HG03045 (cell line): ENCODE results near the gene IL21R.

Experiments
- ATAC-seq: cut with Tn5 transposase; IDR thresholded peaks from one replicate; pipeline ENCODE4 v1.9.1; 2021; ENCODE audit warnings: mild to moderate bottlenecking, moderate library complexity; ENCODE audit not compliant: unreplicated experiment

IL21R gene

DNA sequence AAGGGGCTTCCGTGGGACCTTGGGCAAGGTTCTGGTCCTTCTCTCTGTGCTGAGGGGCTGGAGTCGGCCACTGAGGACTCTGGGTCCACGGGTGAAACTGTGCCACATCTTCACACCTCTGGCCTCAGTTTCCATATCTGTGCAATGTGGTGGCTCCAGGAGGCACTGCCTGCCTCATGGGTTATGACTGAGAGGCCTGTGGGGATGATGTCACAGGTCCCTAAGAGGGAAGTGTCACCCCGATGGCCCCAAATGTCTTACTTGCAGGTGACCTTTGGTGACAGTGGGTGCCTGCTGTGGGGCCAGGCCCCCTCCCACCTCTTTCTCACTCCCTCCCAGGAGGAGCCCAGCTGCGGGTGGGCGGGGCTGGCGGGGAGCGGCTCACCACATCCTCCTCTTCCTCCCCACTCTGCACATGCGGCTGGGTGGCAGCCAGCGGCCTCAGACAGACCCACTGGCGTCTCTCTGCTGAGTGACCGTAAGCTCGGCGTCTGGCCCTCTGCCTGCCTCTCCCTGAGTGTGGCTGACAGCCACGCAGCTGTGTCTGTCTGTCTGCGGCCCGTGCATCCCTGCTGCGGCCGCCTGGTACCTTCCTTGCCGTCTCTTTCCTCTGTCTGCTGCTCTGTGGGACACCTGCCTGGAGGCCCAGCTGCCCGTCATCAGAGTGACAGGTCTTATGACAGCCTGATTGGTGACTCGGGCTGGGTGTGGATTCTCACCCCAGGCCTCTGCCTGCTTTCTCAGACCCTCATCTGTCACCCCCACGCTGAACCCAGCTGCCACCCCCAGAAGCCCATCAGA lies at the start of gene IL21R:
TSS of gene IL21R (plus strand) at position 407 of the 801 bp plus-strand sequence. CDS start 27,898 bp downstream, outside the sequence.
- peak; percentile 51 for ATAC-seq

DNA sequence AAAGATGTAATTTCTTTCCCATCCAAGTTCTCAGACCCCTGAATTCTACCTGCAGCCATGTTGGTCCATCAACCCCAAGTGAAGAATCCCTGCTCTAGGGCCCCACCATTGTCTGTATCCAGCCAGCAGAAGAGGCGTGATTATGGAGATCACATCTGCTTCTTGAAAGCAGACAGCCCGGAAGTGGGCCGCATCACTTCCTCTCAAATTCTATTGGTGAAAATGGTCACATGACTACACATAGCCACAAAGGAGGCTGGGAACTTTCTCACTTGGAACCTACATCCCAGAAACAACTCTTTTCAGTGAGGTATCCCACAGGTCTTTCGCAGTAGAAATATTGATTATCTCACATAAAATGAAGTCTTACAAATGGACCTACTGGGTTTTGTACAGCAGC lies 48.1 kb upstream of the IL21R start:
- no peak for ATAC-seq

DNA sequence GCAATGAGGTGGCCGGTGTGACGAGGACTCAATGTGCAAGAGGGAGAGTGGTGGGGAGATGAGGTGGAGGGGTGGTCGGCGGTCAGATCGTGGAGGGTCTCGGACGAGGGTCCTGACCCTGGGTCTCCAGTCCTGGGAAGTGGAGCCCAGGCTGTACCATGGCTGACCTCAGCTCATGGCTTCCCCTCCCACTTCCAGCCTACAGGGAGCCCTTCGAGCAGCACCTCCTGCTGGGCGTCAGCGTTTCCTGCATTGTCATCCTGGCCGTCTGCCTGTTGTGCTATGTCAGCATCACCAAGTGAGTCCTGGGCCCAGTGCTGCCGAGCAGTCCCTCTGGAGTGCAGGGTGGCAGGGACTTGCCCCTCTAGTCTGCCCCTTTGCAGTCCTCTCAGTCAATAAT lies 46.4 kb upstream of the IL21R start:
- ATAC-seq = no peak

DNA sequence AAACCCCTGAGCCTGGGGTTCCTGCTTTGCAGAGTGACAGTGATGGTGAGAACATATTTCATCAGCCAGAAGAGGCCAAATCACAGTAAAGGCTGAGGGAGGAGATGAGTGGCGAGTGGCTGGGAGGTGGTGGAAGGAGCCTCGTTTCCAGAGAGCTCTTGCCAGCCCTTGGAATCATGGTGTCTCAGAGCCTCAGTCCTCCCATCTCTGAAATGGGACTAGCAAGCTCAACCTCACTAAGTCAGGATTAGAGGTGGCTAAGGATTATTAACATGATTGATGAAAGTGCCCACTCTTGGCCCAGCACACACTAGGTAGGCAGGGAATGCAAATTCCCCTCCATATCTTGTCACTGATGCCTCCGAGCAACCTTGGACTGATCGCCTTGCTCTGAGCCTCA lies 45.2 kb upstream of the IL21R start:
- ATAC-seq = no peak

DNA sequence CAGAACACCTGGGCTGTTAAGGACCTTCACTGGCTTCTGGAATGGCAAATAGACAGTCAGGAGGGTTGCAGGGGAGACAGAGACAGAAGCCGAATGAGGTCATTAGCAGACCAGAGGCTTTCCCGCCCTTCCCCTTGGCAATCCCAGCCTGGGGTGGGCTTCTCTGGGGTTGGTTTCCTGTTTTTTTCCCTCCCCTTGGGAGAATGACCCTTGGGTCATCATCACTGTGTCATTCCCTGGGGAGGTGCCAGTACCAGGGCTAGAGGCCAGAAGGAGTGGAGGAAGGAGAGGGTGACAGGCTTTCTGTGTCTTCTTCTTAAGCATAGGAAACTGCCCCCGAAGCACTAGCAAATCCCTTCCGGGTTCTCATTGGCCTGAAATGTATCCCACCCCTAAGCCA lies 42.9 kb upstream of the IL21R start:
- no peak for ATAC-seq

DNA sequence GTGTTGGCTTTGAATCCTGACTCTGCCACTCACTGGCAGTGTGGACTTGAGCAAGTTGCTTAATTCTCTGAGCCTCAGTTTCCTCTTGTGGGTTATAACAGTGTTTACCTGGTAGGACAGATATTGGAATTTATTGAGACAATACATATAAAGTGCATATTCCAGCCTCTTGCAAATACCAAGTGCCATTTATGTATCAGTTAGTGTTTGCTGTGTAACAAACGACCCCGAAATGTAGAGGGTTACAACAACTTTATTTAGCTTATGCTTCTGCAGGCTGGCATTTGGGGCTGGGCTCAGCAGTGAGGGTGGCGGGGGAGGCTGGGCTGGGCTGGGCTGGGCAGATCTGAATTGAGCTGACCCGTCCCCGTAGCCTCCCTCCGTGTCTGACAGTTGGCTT lies 42.4 kb upstream of the IL21R start:
- ATAC-seq = no peak

DNA sequence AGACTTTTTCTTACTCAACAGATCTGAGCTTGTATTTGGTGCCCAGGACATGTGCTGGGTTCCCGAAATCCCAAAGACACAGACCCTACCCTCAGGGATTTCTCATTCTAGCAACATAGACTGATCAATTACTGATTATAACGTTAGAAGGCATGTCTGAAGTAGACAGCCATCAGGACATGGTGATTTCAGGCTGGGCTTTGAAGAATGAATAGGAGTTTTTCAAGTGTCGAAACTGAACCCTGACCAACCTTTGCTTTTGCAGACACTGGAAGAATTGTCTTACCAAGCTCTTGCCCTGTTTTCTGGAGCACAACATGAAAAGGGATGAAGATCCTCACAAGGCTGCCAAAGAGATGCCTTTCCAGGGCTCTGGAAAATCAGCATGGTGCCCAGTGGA lies 40.0 kb upstream of the IL21R start:
- ATAC-seq = no peak

DNA sequence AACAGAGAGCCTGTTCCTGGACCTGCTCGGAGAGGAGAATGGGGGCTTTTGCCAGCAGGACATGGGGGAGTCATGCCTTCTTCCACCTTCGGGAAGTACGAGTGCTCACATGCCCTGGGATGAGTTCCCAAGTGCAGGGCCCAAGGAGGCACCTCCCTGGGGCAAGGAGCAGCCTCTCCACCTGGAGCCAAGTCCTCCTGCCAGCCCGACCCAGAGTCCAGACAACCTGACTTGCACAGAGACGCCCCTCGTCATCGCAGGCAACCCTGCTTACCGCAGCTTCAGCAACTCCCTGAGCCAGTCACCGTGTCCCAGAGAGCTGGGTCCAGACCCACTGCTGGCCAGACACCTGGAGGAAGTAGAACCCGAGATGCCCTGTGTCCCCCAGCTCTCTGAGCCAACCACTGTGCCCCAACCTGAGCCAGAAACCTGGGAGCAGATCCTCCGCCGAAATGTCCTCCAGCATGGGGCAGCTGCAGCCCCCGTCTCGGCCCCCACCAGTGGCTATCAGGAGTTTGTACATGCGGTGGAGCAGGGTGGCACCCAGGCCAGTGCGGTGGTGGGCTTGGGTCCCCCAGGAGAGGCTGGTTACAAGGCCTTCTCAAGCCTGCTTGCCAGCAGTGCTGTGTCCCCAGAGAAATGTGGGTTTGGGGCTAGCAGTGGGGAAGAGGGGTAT lies 39.3 kb upstream of the IL21R start:
- no peak for ATAC-seq

DNA sequence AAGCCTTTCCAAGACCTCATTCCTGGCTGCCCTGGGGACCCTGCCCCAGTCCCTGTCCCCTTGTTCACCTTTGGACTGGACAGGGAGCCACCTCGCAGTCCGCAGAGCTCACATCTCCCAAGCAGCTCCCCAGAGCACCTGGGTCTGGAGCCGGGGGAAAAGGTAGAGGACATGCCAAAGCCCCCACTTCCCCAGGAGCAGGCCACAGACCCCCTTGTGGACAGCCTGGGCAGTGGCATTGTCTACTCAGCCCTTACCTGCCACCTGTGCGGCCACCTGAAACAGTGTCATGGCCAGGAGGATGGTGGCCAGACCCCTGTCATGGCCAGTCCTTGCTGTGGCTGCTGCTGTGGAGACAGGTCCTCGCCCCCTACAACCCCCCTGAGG lies 38.7 kb upstream of the IL21R start:
- ATAC-seq = no peak

DNA sequence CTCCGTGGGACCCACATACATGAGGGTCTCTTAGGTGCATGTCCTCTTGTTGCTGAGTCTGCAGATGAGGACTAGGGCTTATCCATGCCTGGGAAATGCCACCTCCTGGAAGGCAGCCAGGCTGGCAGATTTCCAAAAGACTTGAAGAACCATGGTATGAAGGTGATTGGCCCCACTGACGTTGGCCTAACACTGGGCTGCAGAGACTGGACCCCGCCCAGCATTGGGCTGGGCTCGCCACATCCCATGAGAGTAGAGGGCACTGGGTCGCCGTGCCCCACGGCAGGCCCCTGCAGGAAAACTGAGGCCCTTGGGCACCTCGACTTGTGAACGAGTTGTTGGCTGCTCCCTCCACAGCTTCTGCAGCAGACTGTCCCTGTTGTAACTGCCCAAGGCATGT lies 38.2 kb upstream of the IL21R start:
- ATAC-seq = no peak

DNA sequence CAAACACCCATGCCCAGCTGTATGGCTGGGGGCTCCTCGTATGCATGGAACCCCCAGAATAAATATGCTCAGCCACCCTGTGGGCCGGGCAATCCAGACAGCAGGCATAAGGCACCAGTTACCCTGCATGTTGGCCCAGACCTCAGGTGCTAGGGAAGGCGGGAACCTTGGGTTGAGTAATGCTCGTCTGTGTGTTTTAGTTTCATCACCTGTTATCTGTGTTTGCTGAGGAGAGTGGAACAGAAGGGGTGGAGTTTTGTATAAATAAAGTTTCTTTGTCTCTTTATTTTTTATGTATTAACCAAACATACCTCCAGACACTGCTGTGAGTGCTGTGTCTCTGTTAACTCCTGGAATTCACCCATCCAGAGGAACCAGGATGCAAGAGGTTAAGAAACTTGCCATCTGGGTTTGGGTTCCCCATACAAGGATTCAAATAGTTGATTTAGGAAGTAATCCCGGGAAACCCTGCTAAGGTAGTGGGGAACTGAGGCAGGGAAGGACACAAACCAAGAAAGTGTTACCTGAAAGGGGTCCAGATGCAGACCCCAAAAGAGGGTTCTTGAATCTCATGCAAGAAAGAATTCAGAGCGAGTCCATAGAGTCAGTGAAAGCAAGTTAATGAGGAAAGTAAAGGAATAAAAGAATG lies 37.4 kb upstream of the IL21R start:
- no peak for ATAC-seq

DNA sequence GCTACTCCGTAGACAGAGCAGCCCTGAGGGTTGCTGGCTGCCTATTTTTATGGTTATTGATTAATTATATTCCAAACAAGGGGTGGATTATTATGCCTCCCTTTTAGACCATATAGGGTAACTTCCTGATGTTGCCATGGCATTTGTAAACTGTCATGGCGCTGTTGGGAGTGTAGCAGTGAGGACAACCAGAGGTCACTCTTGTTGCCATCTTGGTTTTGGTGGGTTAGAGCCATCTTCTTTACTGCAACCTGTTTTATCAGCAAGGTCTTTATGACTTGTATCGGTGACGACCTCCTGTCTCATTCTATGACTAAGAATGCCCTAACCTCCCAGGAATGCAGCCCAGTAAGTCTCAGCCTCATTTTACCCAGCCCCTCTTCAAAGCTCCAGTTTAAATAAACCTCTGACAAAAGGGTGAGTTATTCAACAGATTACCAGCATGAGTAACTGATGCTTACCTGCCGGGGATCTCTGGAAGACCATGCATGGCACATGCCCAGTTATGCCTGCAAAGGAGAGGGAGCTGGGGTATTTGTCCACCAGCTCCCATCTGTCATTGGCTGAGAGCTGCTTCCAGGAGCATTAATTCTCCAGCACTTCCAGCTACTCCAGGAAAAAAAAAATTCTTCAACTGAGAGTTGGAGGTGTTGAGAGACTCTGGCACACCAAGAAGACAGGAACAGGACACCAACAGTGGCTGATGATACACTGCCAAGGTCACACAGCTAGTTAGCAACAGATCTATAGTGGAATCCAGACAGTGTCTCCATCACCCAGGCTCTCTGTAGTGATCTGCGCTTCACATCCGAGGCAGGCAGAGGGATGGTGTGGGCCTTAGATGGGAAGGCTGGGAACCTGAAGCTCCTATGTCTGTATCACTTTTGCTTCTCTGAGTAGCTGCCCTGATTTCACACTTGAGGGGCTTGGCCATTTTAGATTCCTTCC lies 36.6 kb upstream of the IL21R start:
- ATAC-seq = no peak

DNA sequence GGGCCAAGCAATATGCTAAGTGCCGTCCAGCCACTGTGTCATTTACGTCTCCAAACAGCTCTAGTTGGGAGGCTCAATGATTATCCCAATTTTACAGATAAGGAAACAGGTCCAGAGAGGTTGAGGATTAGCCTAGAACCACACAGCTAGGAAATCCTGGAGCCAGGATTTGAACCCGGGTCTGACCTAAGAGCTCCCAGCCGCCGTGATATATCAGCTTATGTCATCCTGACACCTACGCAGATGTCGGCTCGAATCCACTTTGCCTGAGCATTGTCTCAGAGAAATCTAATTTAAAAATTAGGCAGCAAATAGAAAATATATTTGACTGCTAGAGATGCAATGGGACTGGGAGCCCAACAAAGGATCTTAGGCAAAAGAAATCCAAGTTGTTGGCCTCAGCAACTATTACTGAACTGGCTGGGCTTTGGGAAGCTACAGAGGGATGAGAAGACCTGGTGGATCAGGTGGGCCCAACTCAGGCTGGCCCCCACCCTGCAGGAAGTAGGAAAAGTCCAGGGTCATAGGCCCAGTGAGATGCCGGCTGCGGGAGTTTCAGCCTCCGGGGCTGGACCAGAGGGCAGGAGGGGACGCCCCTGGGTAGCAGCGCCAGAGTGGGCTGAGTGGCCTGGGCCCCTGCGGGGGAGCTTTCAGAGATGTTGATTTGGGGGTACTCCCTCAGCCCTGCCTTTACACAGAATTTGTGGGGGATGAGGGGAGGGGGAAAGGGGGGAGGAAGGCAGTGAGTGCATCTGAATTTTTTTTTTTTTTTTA lies 35.1 kb upstream of the IL21R start:
- no peak for ATAC-seq

DNA sequence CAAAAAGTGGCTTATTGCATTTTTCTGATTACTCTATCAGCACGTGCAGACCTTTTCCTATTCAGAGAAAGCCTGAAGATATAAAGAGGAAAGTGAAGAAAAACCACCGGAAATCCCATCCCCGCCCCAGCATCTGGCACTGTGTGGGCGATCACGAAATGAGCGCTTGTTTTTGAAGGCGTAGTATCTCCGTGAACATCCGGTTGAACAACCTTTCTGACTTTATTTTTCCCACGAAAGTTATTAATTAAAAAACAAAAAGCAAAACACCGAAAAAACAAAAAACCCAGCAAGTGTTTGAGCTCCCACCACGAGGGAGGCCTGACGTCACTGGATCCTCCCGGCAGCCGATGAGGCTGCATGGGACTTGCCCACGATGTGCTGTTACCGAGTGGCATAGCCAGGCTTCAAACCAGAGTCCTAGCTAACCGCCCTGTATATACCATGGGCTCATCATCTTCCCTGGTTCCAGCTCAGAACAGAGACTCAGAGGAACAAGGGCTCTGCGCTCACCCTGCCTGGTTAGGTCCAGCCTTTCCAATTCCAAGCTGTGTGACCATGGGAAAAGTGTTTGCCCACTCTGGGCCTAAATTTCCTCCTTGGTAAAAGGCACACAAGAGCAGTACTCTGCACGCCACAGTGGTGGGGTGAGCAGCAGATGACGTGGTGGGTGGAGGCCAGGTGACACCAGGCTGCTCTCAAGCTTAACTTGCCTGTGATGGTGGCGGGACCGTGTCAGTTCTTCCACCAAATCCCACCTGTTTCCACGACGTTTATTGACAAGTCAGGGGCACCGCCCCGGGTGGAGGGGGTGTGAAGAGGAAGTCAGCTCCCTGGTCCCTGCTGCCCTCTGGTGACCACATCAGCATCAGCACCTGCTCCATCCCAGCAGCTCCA lies 34.3 kb upstream of the IL21R start:
- ATAC-seq = peak; percentile 62

DNA sequence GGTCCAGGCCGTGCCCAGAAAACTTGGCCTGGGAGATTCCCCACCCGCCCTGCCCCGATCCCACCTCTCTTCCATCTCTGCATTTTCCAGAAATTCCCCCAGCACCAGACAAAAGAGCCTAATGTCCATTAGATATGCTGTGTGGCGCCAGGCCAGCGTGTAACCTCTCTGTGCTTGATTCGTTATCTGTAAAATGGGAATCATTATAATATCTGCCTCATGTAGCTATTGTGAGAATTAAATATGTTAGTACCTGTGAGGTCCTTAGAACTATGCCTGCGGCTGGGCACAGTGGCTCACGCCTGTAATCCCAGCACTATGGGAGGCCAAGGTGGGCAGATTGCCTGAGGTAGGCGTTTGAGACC lies 33.6 kb upstream of the IL21R start:
- no peak for ATAC-seq

DNA sequence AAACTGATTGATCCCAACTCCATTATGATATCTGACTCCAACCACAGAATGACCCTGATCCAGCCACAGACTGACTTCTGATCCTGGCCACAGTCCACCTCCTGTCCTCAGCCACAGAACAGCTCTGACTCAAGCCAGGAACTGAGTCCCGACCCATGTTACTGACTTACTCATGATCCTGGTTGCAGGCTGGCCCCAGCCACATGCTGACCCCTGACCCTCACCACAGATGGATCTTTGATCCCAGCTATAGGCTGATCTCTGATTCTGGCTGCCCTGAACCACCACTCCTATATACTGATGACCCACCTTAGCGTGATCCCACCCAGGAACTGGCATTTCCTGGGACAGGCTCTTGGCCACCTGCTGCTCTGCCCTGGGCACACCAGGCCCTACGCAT lies 32.2 kb upstream of the IL21R start:
- no peak for ATAC-seq

DNA sequence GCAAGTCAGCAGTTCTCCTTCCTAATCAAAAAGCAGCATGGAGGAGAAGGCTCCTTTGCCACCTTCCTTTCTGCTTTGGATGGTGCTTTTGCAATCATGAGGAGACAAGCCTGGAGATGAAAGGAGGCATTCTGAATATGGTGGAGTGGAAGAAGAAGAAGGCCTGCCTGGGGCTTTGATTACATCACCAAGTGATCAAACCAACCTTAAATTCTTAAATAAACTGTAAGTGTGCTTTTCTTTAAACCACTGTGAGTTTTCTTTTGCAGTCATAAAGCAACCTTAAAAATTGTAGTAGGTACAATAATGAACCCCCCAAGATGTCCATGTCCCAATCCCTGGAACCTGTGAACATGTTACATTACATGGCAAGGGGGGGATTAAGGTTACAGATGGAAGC lies 31.7 kb upstream of the IL21R start:
- no peak for ATAC-seq

DNA sequence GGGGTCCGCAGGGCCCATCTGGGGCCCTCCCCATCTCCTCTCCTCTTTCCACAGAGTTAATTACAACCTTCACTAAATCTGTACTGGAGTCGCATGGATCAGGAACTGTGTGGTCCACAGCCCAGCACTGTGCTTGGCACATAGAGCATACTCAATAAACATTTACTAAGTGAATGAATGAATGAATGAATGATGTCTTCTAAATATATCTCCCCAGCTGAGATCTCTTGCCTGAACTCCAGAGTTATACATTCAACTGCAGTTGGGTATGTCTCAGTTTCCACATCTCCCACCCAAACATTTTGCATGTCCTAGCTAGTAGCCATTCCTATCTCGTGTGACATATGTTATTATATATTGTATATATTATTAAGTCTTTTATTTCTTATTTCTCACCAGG lies 28.7 kb upstream of the IL21R start:
- ATAC-seq = no peak

DNA sequence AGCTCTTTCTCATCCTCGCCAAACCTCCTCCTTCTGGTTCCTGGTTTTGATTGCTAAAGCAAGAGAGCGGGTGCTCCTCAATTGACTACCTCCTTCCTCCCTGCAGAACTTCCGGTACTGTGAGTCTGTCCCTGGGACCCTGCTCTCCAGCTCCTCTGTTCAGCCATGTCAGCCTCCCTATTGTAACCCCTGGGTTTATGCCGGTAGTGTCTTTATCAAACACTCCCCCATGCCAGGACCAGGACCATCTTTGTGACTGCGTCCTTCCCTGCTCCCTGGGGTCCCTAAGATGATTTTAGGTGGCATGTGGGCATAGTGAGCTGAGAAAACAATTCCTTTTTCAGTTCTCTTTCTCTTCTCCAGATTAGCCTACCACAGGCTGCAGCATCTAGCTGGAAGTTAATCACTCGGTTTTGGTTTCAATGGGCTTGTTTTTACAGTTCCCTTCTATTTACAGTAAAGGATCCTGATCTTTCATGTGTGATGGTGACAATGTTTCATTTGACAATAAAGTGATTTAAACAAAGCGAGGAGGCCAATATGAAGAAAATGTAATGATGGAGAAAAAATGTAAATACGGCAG lies 27.7 kb upstream of the IL21R start:
- ATAC-seq = no peak
